ENCODE data around the gene IL13RA1. TPM values are rescaled to one million over a fixed set of nuclear protein-coding genes. Genes with fewer than 3 reads are reported as not detected.

IL13RA1 gene
- total RNA-seq, 4 donors from 2014 or later: 40.0 to 71.4 (median 46.8) TPM

- Histone ChIP-seq H3K27me3 (no peaks in the 10 kb centered on the region), H3K4me1 (no peaks in the 10 kb centered on the region), H3K4me3 (replicated peaks in 1 of 3) (no peak overlapping the region), H3K27ac (no peak overlapping the region), H3K9me3 (no peaks in the 10 kb centered on the region), H3K36me3 (no peaks in the 10 kb centered on the region)
- TF ChIP-seq CTCF (IDR thresholded peaks at IDR 0.05): no peak
- TF ChIP-seq POLR2A (IDR thresholded peaks at IDR 0.05): no peak
- 87 to 100% methylated on average over 1 of the region's 1 CpG for WGBS, 2 donors
- intact Hi-C loops (cut with DNase I): no loop called here
- no peak for DNase-seq
Observed at GRCh38 chrX:118763489-118763888, 36.1 kb downstream of the IL13RA1 start.

GRCh38 chrX:118764122-118764521 lies 36.7 kb downstream of the IL13RA1 start:
- TF ChIP-seq POLR2A (IDR thresholded peaks at IDR 0.05): no peak
- intact Hi-C loops (cut with DNase I): no loop called here
- no peaks in the 10 kb centered on the region for H3K36me3 ChIP-seq
- DNase-seq: no peak
- H3K9me3 ChIP-seq: no peaks in the 10 kb centered on the region
- no peak overlapping the region for H3K27ac ChIP-seq
- H3K4me1 ChIP-seq: no peaks in the 10 kb centered on the region
- 69 to 88% methylated on average over 2 to 4 of the region's 4 CpGs for WGBS, 2 donors
- H3K4me3 ChIP-seq (replicated peaks in 1 of 3): no peak overlapping the region
- no peaks in the 10 kb centered on the region for H3K27me3 ChIP-seq

- no peaks in the 10 kb centered on the region for H3K4me1 ChIP-seq
- H3K36me3 ChIP-seq: no peaks in the 10 kb centered on the region
- intact Hi-C loops (cut with DNase I): no loop called here
- H3K4me3 ChIP-seq (replicated peaks in 1 of 3): no peak overlapping the region
- H3K27ac ChIP-seq: no peak overlapping the region
- no peak for DNase-seq
- WGBS, 2 donors: 99 to 100% methylated on average over 1 to 18 of the region's 38 CpGs
- H3K9me3 ChIP-seq: no peaks in the 10 kb centered on the region
- no peaks in the 10 kb centered on the region for H3K27me3 ChIP-seq
- no peak for TF ChIP-seq POLR2A (IDR thresholded peaks at IDR 0.05)
- TF ChIP-seq CTCF (IDR thresholded peaks at IDR 0.05): no peak
Observed at GRCh38 chrX:118770133-118770760, 42.8 kb downstream of the IL13RA1 start.

GRCh38 chrX:118772051-118772450 lies 44.6 kb downstream of the IL13RA1 start:
- TF ChIP-seq CTCF (IDR thresholded peaks at IDR 0.05) (no peak), POLR2A (IDR thresholded peaks at IDR 0.05) (no peak)
- 96 to 98% methylated on average over 4 of the region's 4 CpGs for WGBS, 2 donors
- no peaks in the 10 kb centered on the region for H3K4me1 ChIP-seq
- H3K27me3 ChIP-seq: no peaks in the 10 kb centered on the region
- no peak for DNase-seq
- intact Hi-C loops (cut with DNase I): no loop called here
- no peak overlapping the region for H3K27ac ChIP-seq
- no peaks in the 10 kb centered on the region for H3K9me3 ChIP-seq
- H3K4me3 ChIP-seq (replicated peaks in 1 of 3): no peak overlapping the region
- no peaks in the 10 kb centered on the region for H3K36me3 ChIP-seq

- H3K36me3 ChIP-seq: no peaks in the 10 kb centered on the region
- H3K4me1 ChIP-seq: no peaks in the 10 kb centered on the region
- no peak for TF ChIP-seq POLR2A (IDR thresholded peaks at IDR 0.05)
- TF ChIP-seq CTCF (IDR thresholded peaks at IDR 0.05): no peak
- intact Hi-C loops (cut with DNase I): no loop called here
- H3K9me3 ChIP-seq: no peaks in the 10 kb centered on the region
- no peak overlapping the region for H3K27ac ChIP-seq
- H3K27me3 ChIP-seq: no peaks in the 10 kb centered on the region
- H3K4me3 ChIP-seq (replicated peaks in 1 of 3): no peak overlapping the region
- 96 to 99% methylated on average over 5 of the region's 5 CpGs for WGBS, 2 donors
- DNase-seq: no peak
Observed at GRCh38 chrX:118773782-118774181, 46.4 kb downstream of the IL13RA1 start.

All from thyroid gland (tissue), 4 donors.